Loucy (cell line): Measurements from ENCODE around the gene CFAP45.

Source experiments
- EZH2phosphoT487 ChIP-seq: fragments of 200-600 bp; IDR thresholded peaks from 2 replicates; pipeline ENCODE4 v1.6.1; 2018; ENCODE audit warnings: antibody characterized with exemption, mild to moderate bottlenecking, moderate library complexity, borderline replicate concordance
- TF ChIP-seq, protein P1 (sequence below): fragments of 200-600 bp; sonication (generic); conservative IDR thresholded peaks from 2 replicates; pipeline ENCODE4 v1.5.1; 2014; ENCODE audit warnings: mild to moderate bottlenecking, antibody characterized with exemption, low read length

DNA sequence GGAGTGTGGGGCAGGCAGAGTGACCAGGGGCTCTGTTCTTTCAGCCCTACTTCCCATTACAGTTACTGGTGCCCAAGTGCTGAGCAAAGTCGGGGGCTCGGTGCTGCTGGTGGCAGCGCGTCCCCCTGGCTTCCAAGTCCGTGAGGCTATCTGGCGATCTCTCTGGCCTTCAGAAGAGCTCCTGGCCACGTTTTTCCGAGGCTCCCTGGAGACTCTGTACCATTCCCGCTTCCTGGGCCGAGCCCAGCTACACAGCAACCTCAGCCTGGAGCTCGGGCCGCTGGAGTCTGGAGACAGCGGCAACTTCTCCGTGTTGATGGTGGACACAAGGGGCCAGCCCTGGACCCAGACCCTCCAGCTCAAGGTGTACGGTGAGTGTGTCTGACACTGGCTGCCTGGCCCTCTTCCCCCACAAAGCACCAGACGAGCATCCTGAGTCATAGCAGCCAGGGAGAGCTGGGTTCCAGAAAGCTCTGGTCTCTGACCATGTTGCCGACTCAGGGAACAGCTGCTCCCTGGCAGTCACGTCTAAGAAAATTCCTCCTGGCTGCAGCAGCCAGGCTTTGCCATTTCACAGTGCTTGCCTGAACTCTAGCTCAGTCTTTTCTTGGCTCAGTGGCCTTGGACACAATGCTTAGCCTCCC lies 70.0 kb downstream of the CFAP45 start:
- TF ChIP-seq, protein P1, sequence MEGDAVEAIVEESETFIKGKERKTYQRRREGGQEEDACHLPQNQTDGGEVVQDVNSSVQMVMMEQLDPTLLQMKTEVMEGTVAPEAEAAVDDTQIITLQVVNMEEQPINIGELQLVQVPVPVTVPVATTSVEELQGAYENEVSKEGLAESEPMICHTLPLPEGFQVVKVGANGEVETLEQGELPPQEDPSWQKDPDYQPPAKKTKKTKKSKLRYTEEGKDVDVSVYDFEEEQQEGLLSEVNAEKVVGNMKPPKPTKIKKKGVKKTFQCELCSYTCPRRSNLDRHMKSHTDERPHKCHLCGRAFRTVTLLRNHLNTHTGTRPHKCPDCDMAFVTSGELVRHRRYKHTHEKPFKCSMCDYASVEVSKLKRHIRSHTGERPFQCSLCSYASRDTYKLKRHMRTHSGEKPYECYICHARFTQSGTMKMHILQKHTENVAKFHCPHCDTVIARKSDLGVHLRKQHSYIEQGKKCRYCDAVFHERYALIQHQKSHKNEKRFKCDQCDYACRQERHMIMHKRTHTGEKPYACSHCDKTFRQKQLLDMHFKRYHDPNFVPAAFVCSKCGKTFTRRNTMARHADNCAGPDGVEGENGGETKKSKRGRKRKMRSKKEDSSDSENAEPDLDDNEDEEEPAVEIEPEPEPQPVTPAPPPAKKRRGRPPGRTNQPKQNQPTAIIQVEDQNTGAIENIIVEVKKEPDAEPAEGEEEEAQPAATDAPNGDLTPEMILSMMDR = no peak
- no peak for TF ChIP-seq EZH2phosphoT487
